Peyer's patch (tissue), 4 donors: ENCODE data around the gene GNAS.

ENCODE experiments used
- CTCF ChIP-seq, 6 experiments: fragments of 450-650 bp in 4 of 6; fragments of 200-600 bp in 2 of 6; sonication (generic) in 1 of 6; IDR thresholded peaks; one replicate each; pipeline ENCODE4 v1.5.1; 2017 to 2019; ENCODE audit warnings: antibody characterized with exemption in 6 of 6, mild to moderate bottlenecking in 3 of 6, moderate library complexity in 1 of 6
- POLR2A ChIP-seq, 2 donors: fragments of 450-650 bp; IDR thresholded peaks; one replicate each; pipeline ENCODE4 v1.5.1; 2017; ENCODE audit warnings: antibody characterized with exemption in 2 of 2, mild to moderate bottlenecking in 2 of 2, moderate library complexity in 2 of 2

GRCh38 chr20:58893355-58894120 is 41.0 kb downstream of the GNAS start:
- TF ChIP-seq CTCF (IDR thresholded peaks at IDR 0.05) (no peak), POLR2A (IDR thresholded peaks at IDR 0.05) (no peak)
